Right lobe of liver (tissue), 4 donors: Measurements from ENCODE around the gene OR13A1.

Experiments used
- CTCF ChIP-seq, 4 donors: fragments of 200-600 bp in 3 of 4; fragments of 450-650 bp in 1 of 4; IDR thresholded peaks; one replicate each; pipeline versions ENCODE4 v1.5.1 to v1.8.0; 2016 to 2022; ENCODE audit warnings: antibody characterized with exemption in 4 of 4, mild to moderate bottlenecking in 2 of 4
- POLR2A ChIP-seq: fragments of 450-650 bp; IDR thresholded peaks from one replicate; pipeline ENCODE4 v1.6.1; 2017; ENCODE audit warnings: antibody characterized with exemption, mild to moderate bottlenecking
- donor health status: DM: no; HTN: no; CAD: no.
- donor health status: DM: no; HTN: no; CAD: no.
- donor health status: DM: no; HTN: yes; CAD: no.

DNA sequence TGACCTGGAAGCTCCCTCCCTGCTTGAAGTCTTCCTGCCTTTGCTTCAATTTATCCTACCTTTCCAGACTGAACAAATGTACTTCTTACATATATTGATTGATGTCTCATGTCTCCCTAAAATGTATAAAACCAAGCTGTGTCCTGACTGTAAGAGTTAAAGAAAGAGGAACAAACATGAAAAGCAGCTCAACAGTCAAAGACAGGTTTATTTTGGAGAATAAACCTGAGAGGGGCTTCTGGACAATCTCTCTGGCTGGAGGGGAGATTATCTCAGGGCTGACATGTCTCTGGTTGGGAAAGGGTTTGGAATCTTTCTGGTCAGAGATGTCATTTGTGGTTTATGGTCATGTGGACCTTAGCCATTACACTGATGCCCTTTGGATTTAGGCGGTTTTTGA is 41.0 kb downstream of the OR13A1 start:
- TF ChIP-seq CTCF (IDR thresholded peaks at IDR 0.05) (no peak), POLR2A (no peak)
